Measurements from ENCODE around the gene TNFRSF4. TPM values are rescaled to one million over a fixed set of nuclear protein-coding genes. Genes with fewer than 3 reads are reported as not detected.

Gene TNFRSF4
- total and polyA plus RNA-seq, 2 of the 13 experiments (the other 11 are each of a cell fraction or from before 2014, with no cell fraction given) = not detected

DNA sequence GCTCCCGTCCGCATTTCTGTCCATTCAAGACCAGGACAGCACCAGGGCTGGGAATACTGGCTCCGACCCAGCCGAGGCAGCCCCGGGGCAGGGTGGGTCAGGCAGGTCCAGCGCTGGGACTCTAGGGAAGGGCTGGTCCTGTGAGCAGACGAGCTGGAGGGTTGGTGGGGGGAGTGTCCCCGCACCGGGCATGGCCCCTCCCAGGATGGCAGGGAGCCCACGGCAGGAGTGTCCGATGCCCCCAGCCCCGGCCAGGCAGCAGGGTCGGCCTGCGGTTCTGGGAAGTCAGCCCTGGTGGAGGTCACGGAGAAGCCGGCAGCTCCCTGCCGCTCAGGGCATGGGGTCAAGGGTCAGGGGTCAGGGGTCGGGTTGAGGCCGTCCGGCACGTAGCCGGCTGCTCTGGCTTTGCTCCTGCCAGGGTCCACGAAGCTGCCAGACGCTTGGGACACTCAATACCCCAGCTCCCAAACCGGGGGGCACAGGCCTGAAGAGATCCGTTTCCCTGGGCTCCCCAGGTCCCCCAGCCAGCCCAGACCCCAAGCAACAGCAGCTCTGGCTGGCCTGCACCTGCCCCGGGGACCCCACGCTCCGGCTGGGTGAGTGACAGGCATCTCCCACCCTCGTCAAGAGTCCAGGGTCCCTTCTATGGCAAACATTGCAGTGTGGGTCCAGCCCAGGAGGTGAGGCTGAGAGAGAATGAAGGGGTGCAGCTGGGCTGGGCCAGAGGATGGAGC, 25.8 kb upstream of the TNFRSF4 start (continued):
- TF ChIP-seq PAXIP1 (CRISPR knock-in tag; conservative IDR thresholded peaks at IDR 0.05) (peak; percentile 81), ARNT (IDR thresholded peaks at IDR 0.05) (no peak), IRX3 (CRISPR knock-in tag; IDR thresholded peaks at IDR 0.05; ENCODE audit: borderline replicate concordance, low read depth) (no peak), GPN1 (CRISPR knock-in tag; IDR thresholded peaks at IDR 0.05; ENCODE audit: borderline replicate concordance) (no peak), ZNF790 (CRISPR knock-in tag; IDR thresholded peaks at IDR 0.05; ENCODE audit: borderline replicate concordance) (peak; percentile 86; the same call in 1 of the 2 replicates), ZNF616 (CRISPR knock-in tag; IDR thresholded peaks at IDR 0.05; ENCODE audit: low read depth) (no peak), BHLHE40 (IDR thresholded peaks at IDR 0.05; ENCODE audit: low read length) (no peak), ZNF234 (CRISPR knock-in tag; conservative IDR thresholded peaks at IDR 0.05) (no peak), NFYC (CRISPR knock-in tag; IDR thresholded peaks at IDR 0.05) (no peak), HCFC1 (IDR thresholded peaks at IDR 0.05; ENCODE audit: low read depth, low read length) (no peak), RXRB (CRISPR knock-in tag; IDR thresholded peaks at IDR 0.05; ENCODE audit: borderline replicate concordance) (peak; percentile 77; the same call in 1 of the 2 replicates), ISL2 (CRISPR knock-in tag; IDR thresholded peaks at IDR 0.05) (0 out of 2 replicates have a peak, but pooled peaks have one; percentile 34), ZFX (CRISPR knock-in tag; IDR thresholded peaks at IDR 0.05; ENCODE audit: low read depth) (peak; percentile 81), AKAP8 (CRISPR knock-in tag; IDR thresholded peaks at IDR 0.05) (peak; percentile 94), ZMYM2 (CRISPR knock-in tag; IDR thresholded peaks at IDR 0.05) (0 out of 2 replicates have a peak, but pooled peaks have one; percentile 15), ZC3H4 (CRISPR knock-in tag; IDR thresholded peaks at IDR 0.05; ENCODE audit: borderline replicate concordance) (no peak), MAFF (IDR thresholded peaks at IDR 0.05; ENCODE audit: low read depth, low read length) (no peak), GABPA (IDR thresholded peaks at IDR 0.05; ENCODE audit: low read depth, low read length) (no peak), GABPA (CRISPR knock-in tag; IDR thresholded peaks at IDR 0.05; ENCODE audit: low read depth) (peak; percentile 32; the same call in 1 of the 2 replicates), WIZ (CRISPR knock-in tag; IDR thresholded peaks at IDR 0.05) (no peak), SRF (IDR thresholded peaks at IDR 0.05; ENCODE audit: low read depth, low read length) (no peak)
- TF ChIP-seq, protein P1, sequence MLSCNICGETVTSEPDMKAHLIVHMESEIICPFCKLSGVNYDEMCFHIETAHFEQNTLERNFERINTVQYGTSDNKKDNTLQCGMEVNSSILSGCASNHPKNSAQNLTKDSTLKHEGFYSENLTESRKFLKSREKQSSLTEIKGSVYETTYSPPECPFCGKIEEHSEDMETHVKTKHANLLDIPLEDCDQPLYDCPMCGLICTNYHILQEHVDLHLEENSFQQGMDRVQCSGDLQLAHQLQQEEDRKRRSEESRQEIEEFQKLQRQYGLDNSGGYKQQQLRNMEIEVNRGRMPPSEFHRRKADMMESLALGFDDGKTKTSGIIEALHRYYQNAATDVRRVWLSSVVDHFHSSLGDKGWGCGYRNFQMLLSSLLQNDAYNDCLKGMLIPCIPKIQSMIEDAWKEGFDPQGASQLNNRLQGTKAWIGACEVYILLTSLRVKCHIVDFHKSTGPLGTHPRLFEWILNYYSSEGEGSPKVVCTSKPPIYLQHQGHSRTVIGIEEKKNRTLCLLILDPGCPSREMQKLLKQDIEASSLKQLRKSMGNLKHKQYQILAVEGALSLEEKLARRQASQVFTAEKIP (CRISPR knock-in tag; IDR thresholded peaks at IDR 0.05; ENCODE audit: borderline replicate concordance) = no peak
- TF ChIP-seq, protein P2, sequence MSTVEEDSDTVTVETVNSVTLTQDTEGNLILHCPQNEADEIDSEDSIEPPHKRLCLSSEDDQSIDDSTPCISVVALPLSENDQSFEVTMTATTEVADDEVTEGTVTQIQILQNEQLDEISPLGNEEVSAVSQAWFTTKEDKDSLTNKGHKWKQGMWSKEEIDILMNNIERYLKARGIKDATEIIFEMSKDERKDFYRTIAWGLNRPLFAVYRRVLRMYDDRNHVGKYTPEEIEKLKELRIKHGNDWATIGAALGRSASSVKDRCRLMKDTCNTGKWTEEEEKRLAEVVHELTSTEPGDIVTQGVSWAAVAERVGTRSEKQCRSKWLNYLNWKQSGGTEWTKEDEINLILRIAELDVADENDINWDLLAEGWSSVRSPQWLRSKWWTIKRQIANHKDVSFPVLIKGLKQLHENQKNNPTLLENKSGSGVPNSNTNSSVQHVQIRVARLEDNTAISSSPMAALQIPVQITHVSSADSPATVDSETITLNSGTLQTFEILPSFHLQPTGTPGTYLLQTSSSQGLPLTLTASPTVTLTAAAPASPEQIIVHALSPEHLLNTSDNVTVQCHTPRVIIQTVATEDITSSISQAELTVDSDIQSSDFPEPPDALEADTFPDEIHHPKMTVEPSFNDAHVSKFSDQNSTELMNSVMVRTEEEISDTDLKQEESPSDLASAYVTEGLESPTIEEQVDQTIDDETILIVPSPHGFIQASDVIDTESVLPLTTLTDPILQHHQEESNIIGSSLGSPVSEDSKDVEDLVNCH (CRISPR knock-in tag; IDR thresholded peaks at IDR 0.05) = no peak
